Activated naive CD8-positive, alpha-beta T cell treated with anti-CD3 and anti-CD28 coated beads, Interleukin-2, amount 10 ng/mL, durations not matched to agents 7 days and 5 days (primary cell): ENCODE results near the gene EMCN. TPM values are rescaled to one million over a fixed set of nuclear protein-coding genes. Genes with fewer than 3 reads are reported as not detected.
"Not testable (repeated sequence)": the region's sequence is repeated elsewhere in the genome, so short reads cannot be mapped to it uniquely, and the experiment has no call there.

Source experiments
- ATAC-seq: fragments of 150-1000 bp; cut with Tn5 transposase; one replicate; pipeline ENCODE4 v1.10.0; 2021; ENCODE audit warnings: low read depth, moderate library complexity
- POLR2A ChIA-PET: fragments of 350-600 bp; sonication (Branson Sonifier 250); formaldehyde crosslinking; loops from one replicate; lab custom pipeline; 2021; ENCODE audit warnings: antibody characterized with exemption; lab: Charles Lee
- DNase-seq: peaks from one replicate; pipeline ENCODE4 v3.0.0; 2021
- H3K27ac Mint-ChIP-seq: one replicate; pipeline ENCODE4 v1.8.0; 2022; ENCODE audit warnings: mild to moderate bottlenecking, mixed read lengths
- H3K27me3 Mint-ChIP-seq: one replicate; pipeline ENCODE4 v1.8.0; 2022; ENCODE audit warnings: mild to moderate bottlenecking, moderate library complexity, mixed read lengths
- H3K36me3 Mint-ChIP-seq: one replicate; pipeline ENCODE4 v1.8.0; 2021; ENCODE audit warnings: mild to moderate bottlenecking, mixed read lengths
- H3K4me1 Mint-ChIP-seq: one replicate; pipeline ENCODE4 v1.8.0; 2021; ENCODE audit warnings: mixed read lengths
- H3K4me3 Mint-ChIP-seq: one replicate; pipeline ENCODE4 v1.8.0; 2022; ENCODE audit warnings: mild to moderate bottlenecking, moderate library complexity, mixed read lengths
- H3K9me3 Mint-ChIP-seq: one replicate; pipeline ENCODE4 v1.8.0; 2021; ENCODE audit warnings: mixed read lengths
- total RNA-seq, 2 experiments: library from RNA; stranded (reverse); gene quantifications; one replicate each; pipeline ENCODE4 v1.2.3, GENCODE V29; 2021

EMCN gene
- total RNA-seq: not detected

- POLR2A ChIA-PET: no interaction called here
- H3K27ac Mint-ChIP-seq: no peak within 1 kb of the TSS
- peaks cover 6% of the 10 kb centered on the region for H3K9me3 Mint-ChIP-seq
- H3K27me3 Mint-ChIP-seq: peaks cover 15% of the 10 kb centered on the region
- H3K36me3 Mint-ChIP-seq: no peaks in the 10 kb centered on the region
- no peak for ATAC-seq
- no peaks in the 10 kb centered on the region for H3K4me1 Mint-ChIP-seq
- H3K4me3 Mint-ChIP-seq: no peak within 1 kb of the TSS
- no peak for DNase-seq
Observed at GRCh38 chr4:100517864-100518341, at the start of gene EMCN. Gene EMCN (minus strand): TSS chr4:100518022. CDS start chr4:100517914, 108 bp downstream.

GRCh38 chr4:100566396-100566795 is 48.6 kb upstream of the EMCN start:
- H3K4me3 Mint-ChIP-seq: peak overlapping the region; percentile 33
- H3K27ac Mint-ChIP-seq: no peak overlapping the region
- H3K9me3 Mint-ChIP-seq: peaks cover 3% of the 10 kb centered on the region
- H3K27me3 Mint-ChIP-seq: peaks cover 2% of the 10 kb centered on the region
- peaks cover 12% of the 10 kb centered on the region for H3K4me1 Mint-ChIP-seq
- POLR2A ChIA-PET: no interaction called here
- H3K36me3 Mint-ChIP-seq: peaks cover 2% of the 10 kb centered on the region
- ATAC-seq: no peak
- no peak for DNase-seq

GRCh38 chr4:100557306-100557705 is 39.5 kb upstream of the EMCN start:
- no peak for ATAC-seq
- no peak overlapping the region for H3K4me3 Mint-ChIP-seq
- POLR2A ChIA-PET: no interaction called here

GRCh38 chr4:100555611-100556337 is 38.0 kb upstream of the EMCN start:
- no peaks in the 10 kb centered on the region for H3K4me1 Mint-ChIP-seq
- no peak overlapping the region for H3K27ac Mint-ChIP-seq
- H3K27me3 Mint-ChIP-seq: peaks cover 5% of the 10 kb centered on the region
- POLR2A ChIA-PET: no interaction called here
- peaks cover 3% of the 10 kb centered on the region for H3K36me3 Mint-ChIP-seq
- H3K4me3 Mint-ChIP-seq: no peak overlapping the region
- DNase-seq (no peak), ATAC-seq (no peak)
- no peaks in the 10 kb centered on the region for H3K9me3 Mint-ChIP-seq

More at GRCh38 chr4:100557306-100557705, 39.5 kb upstream of the EMCN start:
- Mint-ChIP-seq H3K27ac (no peak overlapping the region), H3K9me3 (peaks cover 1% of the 10 kb centered on the region), H3K36me3 (peaks cover 3% of the 10 kb centered on the region), H3K4me1 (no peaks in the 10 kb centered on the region), H3K27me3 (peaks cover 10% of the 10 kb centered on the region)
- no peak for DNase-seq

GRCh38 chr4:100548200-100548560 is 30.4 kb upstream of the EMCN start:
- H3K4me1 Mint-ChIP-seq: peaks cover 8% of the 10 kb centered on the region
- H3K27ac Mint-ChIP-seq: no peak overlapping the region
- H3K27me3 Mint-ChIP-seq: peaks cover 3% of the 10 kb centered on the region
- POLR2A ChIA-PET: no interaction called here
- H3K4me3 Mint-ChIP-seq: no peak overlapping the region
- H3K36me3 Mint-ChIP-seq: no peaks in the 10 kb centered on the region
- no peak for DNase-seq
- no peak for ATAC-seq
- no peaks in the 10 kb centered on the region for H3K9me3 Mint-ChIP-seq

GRCh38 chr4:100547541-100548199 is 29.8 kb upstream of the EMCN start:
- H3K4me1 Mint-ChIP-seq: peaks cover 8% of the 10 kb centered on the region
- H3K27ac Mint-ChIP-seq: no peak overlapping the region
- no peak overlapping the region for H3K4me3 Mint-ChIP-seq
- peaks cover 3% of the 10 kb centered on the region for H3K27me3 Mint-ChIP-seq
- DNase-seq: no peak
- no peaks in the 10 kb centered on the region for H3K36me3 Mint-ChIP-seq
- H3K9me3 Mint-ChIP-seq: no peaks in the 10 kb centered on the region
- POLR2A ChIA-PET: no interaction called here
- no peak for ATAC-seq

GRCh38 chr4:100545427-100545826 is 27.6 kb upstream of the EMCN start:
- no peak for ATAC-seq
- peaks cover 3% of the 10 kb centered on the region for H3K27me3 Mint-ChIP-seq
- POLR2A ChIA-PET: no interaction called here

GRCh38 chr4:100540131-100540530 is 22.3 kb upstream of the EMCN start:
- peaks cover 5% of the 10 kb centered on the region for H3K9me3 Mint-ChIP-seq
- peaks cover 7% of the 10 kb centered on the region for H3K4me1 Mint-ChIP-seq
- DNase-seq (no peak), ATAC-seq (no peak)
- H3K27ac Mint-ChIP-seq: no peak overlapping the region
- POLR2A ChIA-PET: no interaction called here
- H3K4me3 Mint-ChIP-seq: no peak overlapping the region
- peaks cover 5% of the 10 kb centered on the region for H3K36me3 Mint-ChIP-seq
- H3K27me3 Mint-ChIP-seq: peaks cover 11% of the 10 kb centered on the region

More at GRCh38 chr4:100545427-100545826, 27.6 kb upstream of the EMCN start:
- Mint-ChIP-seq H3K4me3 (no peak overlapping the region), H3K9me3 (no peaks in the 10 kb centered on the region), H3K27ac (no peak overlapping the region), H3K4me1 (peaks cover 8% of the 10 kb centered on the region), H3K36me3 (no peaks in the 10 kb centered on the region)
- DNase-seq: no peak

- Mint-ChIP-seq H3K36me3 (peaks cover 5% of the 10 kb centered on the region), H3K27ac (no peak overlapping the region), H3K9me3 (peaks cover 6% of the 10 kb centered on the region), H3K4me1 (peaks cover 7% of the 10 kb centered on the region), H3K27me3 (peaks cover 10% of the 10 kb centered on the region), H3K4me3 (no peak overlapping the region)
- DNase-seq (no peak), ATAC-seq (peak; percentile 99)
- POLR2A ChIA-PET: no interaction called here
Observed at GRCh38 chr4:100539706-100540105, 21.9 kb upstream of the EMCN start.

GRCh38 chr4:100533741-100534140 is 15.9 kb upstream of the EMCN start:
- no peak for ATAC-seq
- Mint-ChIP-seq H3K9me3 (peaks cover 10% of the 10 kb centered on the region), H3K4me3 (no peak overlapping the region), H3K36me3 (peaks cover 12% of the 10 kb centered on the region), H3K4me1 (peaks cover 13% of the 10 kb centered on the region), H3K27ac (no peak overlapping the region), H3K27me3 (peaks cover 14% of the 10 kb centered on the region)
- POLR2A ChIA-PET: no interaction called here
- DNase-seq: no peak

- POLR2A ChIA-PET, DNase-seq, H3K36me3 Mint-ChIP-seq, H3K27me3 Mint-ChIP-seq, H3K27ac Mint-ChIP-seq, ATAC-seq, H3K4me1 Mint-ChIP-seq: not testable (repeated sequence)
- Mint-ChIP-seq H3K9me3 (peaks cover 11% of the 10 kb centered on the region), H3K4me3 (peak overlapping the region; percentile 14)
Observed at GRCh38 chr4:100530161-100530560, 12.3 kb upstream of the EMCN start.

GRCh38 chr4:100525686-100526085 is 7.9 kb upstream of the EMCN start:
- Mint-ChIP-seq H3K4me1 (peaks cover 6% of the 10 kb centered on the region), H3K9me3 (peaks cover 12% of the 10 kb centered on the region), H3K36me3 (peaks cover 7% of the 10 kb centered on the region), H3K27me3 (no peaks in the 10 kb centered on the region), H3K27ac (no peak overlapping the region), H3K4me3 (no peak overlapping the region)
- ATAC-seq (no peak), DNase-seq (no peak)
- POLR2A ChIA-PET: no interaction called here

- H3K27me3 Mint-ChIP-seq: peaks cover 15% of the 10 kb centered on the region
- POLR2A ChIA-PET: no interaction called here
- no peak overlapping the region for H3K27ac Mint-ChIP-seq
- H3K4me3 Mint-ChIP-seq: no peak overlapping the region
- H3K9me3 Mint-ChIP-seq: peaks cover 6% of the 10 kb centered on the region
- ATAC-seq: no peak
- no peak for DNase-seq
- H3K36me3 Mint-ChIP-seq: no peaks in the 10 kb centered on the region
- H3K4me1 Mint-ChIP-seq: no peaks in the 10 kb centered on the region
Observed at GRCh38 chr4:100519205-100519604, 1.4 kb upstream of the EMCN start.

- no peak for ATAC-seq
- Mint-ChIP-seq H3K4me3 (no peak overlapping the region), H3K27me3 (peaks cover 18% of the 10 kb centered on the region), H3K36me3 (no peaks in the 10 kb centered on the region), H3K9me3 (peaks cover 4% of the 10 kb centered on the region), H3K27ac (no peak overlapping the region), H3K4me1 (no peaks in the 10 kb centered on the region)
- no peak for DNase-seq
- POLR2A ChIA-PET: no interaction called here
Observed at GRCh38 chr4:100516225-100516624, 1.6 kb downstream of the EMCN start.
